Neutrophil (primary cell): ENCODE measurements around the gene PCLO.

Source experiments
- H3K27ac ChIP-seq: fragments of 200-600 bp; sonication (generic); 2 replicates; pipeline ENCODE4 v1.5.1; 2016; ENCODE audit warnings: mild to moderate bottlenecking, moderate library complexity
- H3K27me3 ChIP-seq: fragments of 200-600 bp; sonication (generic); 2 replicates; pipeline ENCODE4 v1.6.0; 2016; ENCODE audit warnings: mild to moderate bottlenecking
- H3K36me3 ChIP-seq: fragments of 200-600 bp; sonication (generic); 2 replicates; pipeline ENCODE4 v1.5.1; 2017
- H3K4me1 ChIP-seq, 2 experiments: fragments of 200-600 bp in 1 of 2; sonication (generic) in 1 of 2; 1 replicate in 1 of 2; 2 replicates in 1 of 2; pipeline versions ENCODE4 v1.5.1 to v1.6.1; 2013 to 2016; ENCODE audit warnings: low read depth in 1 of 2, low read length in 1 of 2, mild to moderate bottlenecking in 1 of 2, moderate library complexity in 1 of 2; ENCODE audit not compliant: control insufficient read depth in 1 of 2, insufficient read depth in 1 of 2
- H3K4me3 ChIP-seq, 2 experiments: fragments of 200-600 bp in 1 of 2; sonication (generic) in 1 of 2; 1 replicate in 1 of 2; 2 replicates in 1 of 2; pipeline ENCODE4 v1.5.1; 2013 to 2016; ENCODE audit warnings: low read depth in 1 of 2, low read length in 1 of 2, mild to moderate bottlenecking in 1 of 2, moderate library complexity in 1 of 2
- H3K9me3 ChIP-seq: fragments of 200-600 bp; sonication (generic); 2 replicates; pipeline ENCODE4 v1.5.1; 2016
- CTCF ChIP-seq: fragments of 200-600 bp; sonication (generic); IDR thresholded peaks from 2 replicates; pipeline ENCODE4 v1.5.1; 2016; ENCODE audit warnings: antibody characterized with exemption

PCLO gene

GRCh38 chr7:82803411-82803810, 359.3 kb downstream of the PCLO start:
- Histone ChIP-seq H3K4me3 (no peak overlapping the region), H3K27me3 (no peaks in the 10 kb centered on the region), H3K36me3 (no peaks in the 10 kb centered on the region), H3K9me3 (no peaks in the 10 kb centered on the region), H3K27ac (no peak overlapping the region), H3K4me1 (no peaks in the 10 kb centered on the region)
- no peak for TF ChIP-seq CTCF

GRCh38 chr7:82789883-82790609, 372.6 kb downstream of the PCLO start:
- no peaks in the 10 kb centered on the region for H3K36me3 ChIP-seq
- H3K9me3 ChIP-seq, result no peaks in the 10 kb centered on the region

GRCh38 chr7:82778021-82778420, 384.7 kb downstream of the PCLO start:
- TF ChIP-seq CTCF, result no peak
- Histone ChIP-seq H3K4me1 (no peaks in the 10 kb centered on the region), H3K27ac (no peak overlapping the region), H3K27me3 (no peaks in the 10 kb centered on the region), H3K4me3 (no peak overlapping the region), H3K9me3 (no peaks in the 10 kb centered on the region), H3K36me3 (no peaks in the 10 kb centered on the region)

More at GRCh38 chr7:82789883-82790609, 372.6 kb downstream of the PCLO start:
- Histone ChIP-seq H3K4me1 (no peaks in the 10 kb centered on the region), H3K27me3 (no peaks in the 10 kb centered on the region), H3K4me3 (no peak overlapping the region), H3K27ac (no peak overlapping the region)
- TF ChIP-seq CTCF, result no peak

DNA sequence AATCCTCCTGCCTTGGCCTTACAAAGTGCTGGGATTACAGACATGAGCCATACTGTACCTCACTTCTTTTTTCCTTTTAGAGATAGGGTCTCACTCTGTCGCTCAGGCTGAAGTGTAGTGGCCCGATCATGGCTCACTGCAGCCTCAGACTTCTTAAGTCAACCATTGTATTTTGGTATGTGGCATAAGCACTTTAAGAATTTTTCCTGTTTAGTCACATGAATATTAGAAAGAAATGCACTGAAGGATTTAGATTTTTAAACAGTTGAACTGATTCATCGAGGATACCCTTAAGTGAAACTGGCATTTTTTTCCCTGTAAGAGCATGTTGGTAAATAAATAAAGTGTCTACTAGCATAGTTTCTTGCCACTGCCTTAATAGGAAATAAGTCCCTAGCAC, 399.8 kb downstream of the PCLO start:
- Histone ChIP-seq H3K36me3 (no peaks in the 10 kb centered on the region), H3K27me3 (no peaks in the 10 kb centered on the region), H3K27ac (no peak overlapping the region), H3K4me1 (no peaks in the 10 kb centered on the region), H3K4me3 (no peak overlapping the region), H3K9me3 (no peaks in the 10 kb centered on the region)
- no peak for TF ChIP-seq CTCF

GRCh38 chr7:82760831-82761230, 401.9 kb downstream of the PCLO start:
- H3K4me1 ChIP-seq, result no peaks in the 10 kb centered on the region
- no peak for TF ChIP-seq CTCF
- no peaks in the 10 kb centered on the region for H3K9me3 ChIP-seq
- H3K27me3 ChIP-seq, result no peaks in the 10 kb centered on the region
- H3K4me3 ChIP-seq, result no peak overlapping the region
- H3K36me3 ChIP-seq, result no peaks in the 10 kb centered on the region
- H3K27ac ChIP-seq, result no peak overlapping the region
